NCI-H1417 (cell line): ENCODE results near the gene ITPK1.
A peak's percentile ranks its signal among the peaks of the same experiment; 100 is the strongest.
"Not testable (repeated sequence)": the region's sequence is repeated elsewhere in the genome, so short reads cannot be mapped to it uniquely, and the experiment has no call there.

Source experiments
- DNase-seq, 3 experiments: peaks; one replicate each; lab custom pipeline; 2025; lab: John Stamatoyannopoulos, UW

The ITPK1 gene

GRCh38 chr14:93115821-93116675, at the start of gene ITPK1:
ITPK1 (minus strand) TSS chr14:93115925; CDS start chr14:93115163, 762 bp downstream.
- DNase-seq: peak; percentile 84 to 94 (median 86)

GRCh38 chr14:93163564-93163963, 47.8 kb upstream of the ITPK1 start:
- DNase-seq: peak in 1 of 3 experiments; percentile 14

- DNase-seq: no peak
Observed at GRCh38 chr14:93161411-93161940, 45.8 kb upstream of the ITPK1 start.

GRCh38 chr14:93160353-93160801, 44.7 kb upstream of the ITPK1 start:
- peak in 1 of 3 experiments; percentile 37 for DNase-seq

GRCh38 chr14:93159625-93160352, 44.1 kb upstream of the ITPK1 start:
- DNase-seq: not testable (repeated sequence)

GRCh38 chr14:93158349-93158748, 42.6 kb upstream of the ITPK1 start:
- not testable (repeated sequence) for DNase-seq

- DNase-seq: no peak
Observed at GRCh38 chr14:93156693-93157369, 41.1 kb upstream of the ITPK1 start.

- DNase-seq: no peak
Observed at GRCh38 chr14:93155667-93156066, 39.9 kb upstream of the ITPK1 start.

- DNase-seq: peak in 1 of 3 experiments; percentile 73
Observed at GRCh38 chr14:93153121-93153520, 37.4 kb upstream of the ITPK1 start.

GRCh38 chr14:93150227-93151208, 34.8 kb upstream of the ITPK1 start:
- peak in 2 of 3 experiments; percentile 21 to 54 for DNase-seq

- DNase-seq: no peak
Observed at GRCh38 chr14:93148979-93149378, 33.3 kb upstream of the ITPK1 start.

GRCh38 chr14:93146119-93146518, 30.4 kb upstream of the ITPK1 start:
- no peak for DNase-seq

GRCh38 chr14:93142854-93143652, 27.3 kb upstream of the ITPK1 start:
- no peak for DNase-seq

GRCh38 chr14:93137864-93138263, 22.1 kb upstream of the ITPK1 start:
- DNase-seq: peak; percentile 54 to 88 (median 79)

GRCh38 chr14:93136508-93136907, 20.8 kb upstream of the ITPK1 start:
- not testable (repeated sequence) for DNase-seq

GRCh38 chr14:93136009-93136408, 20.3 kb upstream of the ITPK1 start:
- DNase-seq: no peak

- no peak for DNase-seq
Observed at GRCh38 chr14:93135399-93135798, 19.7 kb upstream of the ITPK1 start.

- no peak for DNase-seq
Observed at GRCh38 chr14:93133464-93133863, 17.7 kb upstream of the ITPK1 start.

GRCh38 chr14:93132472-93133065, 16.8 kb upstream of the ITPK1 start:
- DNase-seq: peak in 2 of 3 experiments; percentile 17 to 36
